ENCODE data around the gene POU5F2. TPM values are rescaled to one million over a fixed set of nuclear protein-coding genes. Genes with fewer than 3 reads are reported as not detected.

The POU5F2 gene, protein sequence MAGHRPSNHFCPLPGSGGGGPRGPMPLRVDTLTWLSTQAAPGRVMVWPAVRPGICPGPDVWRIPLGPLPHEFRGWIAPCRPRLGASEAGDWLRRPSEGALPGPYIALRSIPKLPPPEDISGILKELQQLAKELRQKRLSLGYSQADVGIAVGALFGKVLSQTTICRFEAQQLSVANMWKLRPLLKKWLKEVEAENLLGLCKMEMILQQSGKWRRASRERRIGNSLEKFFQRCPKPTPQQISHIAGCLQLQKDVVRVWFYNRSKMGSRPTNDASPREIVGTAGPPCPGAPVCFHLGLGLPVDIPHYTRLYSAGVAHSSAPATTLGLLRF
- under 0.01 and 0.43 TPM in 2 replicates for total RNA-seq

DNA sequence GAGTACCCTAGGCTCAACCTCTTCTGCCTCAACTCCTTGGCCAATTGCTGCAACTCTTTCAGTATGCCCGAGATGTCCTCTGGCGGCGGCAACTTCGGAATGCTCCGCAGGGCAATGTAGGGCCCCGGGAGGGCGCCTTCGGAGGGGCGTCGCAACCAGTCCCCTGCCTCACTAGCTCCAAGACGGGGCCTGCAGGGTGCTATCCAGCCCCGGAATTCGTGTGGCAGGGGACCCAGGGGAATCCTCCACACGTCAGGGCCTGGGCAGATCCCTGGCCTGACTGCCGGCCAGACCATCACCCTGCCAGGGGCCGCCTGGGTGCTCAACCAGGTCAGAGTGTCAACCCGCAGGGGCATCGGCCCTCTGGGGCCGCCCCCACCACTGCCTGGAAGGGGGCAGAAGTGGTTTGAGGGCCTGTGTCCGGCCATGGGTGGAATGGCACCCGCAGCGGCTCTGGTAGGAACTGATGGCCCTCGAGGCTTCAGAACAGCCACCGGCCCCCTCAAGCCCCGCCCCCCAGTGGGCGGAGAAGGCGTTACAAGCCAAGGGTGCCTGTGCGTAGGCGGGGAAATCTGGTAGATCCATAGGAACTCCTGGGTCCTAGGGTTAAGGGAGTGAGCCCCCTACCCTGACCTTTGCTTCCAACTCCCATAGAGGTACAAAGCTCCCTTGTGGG is at the start of gene POU5F2:
Gene POU5F2, minus strand, starts transcription at position 465 of the 676 bp plus-strand sequence. Its CDS starts 37 bp downstream, at position 428.

Other genes starting within 250 kb of the POU5F2 start
- gene NR2F1-AS1, start 160.4 kb downstream of the POU5F2 start, total RNA-seq = under 0.01 and 1.2 TPM in 2 replicates
- under 0.01 and 0.21 TPM in 2 replicates for gene NR2F1, start 158.4 kb downstream of the POU5F2 start, total RNA-seq

Measured in tracheal epithelial cell (primary cell).